Activated naive CD4-positive, alpha-beta T cell treated with anti-CD3 and anti-CD28 coated beads, Interleukin-2, amount 50 U/mL, for 24 hours (primary cell): Measurements from ENCODE around the gene ZNF362.

ENCODE experiments used
- H3K27ac Mint-ChIP-seq: one replicate; pipeline ENCODE4 v1.8.0; 2021; ENCODE audit warnings: mild to moderate bottlenecking, mixed read lengths
- H3K27me3 Mint-ChIP-seq: one replicate; pipeline ENCODE4 v1.8.0; 2021; ENCODE audit warnings: mixed read lengths
- H3K36me3 Mint-ChIP-seq: one replicate; pipeline ENCODE4 v1.8.0; 2021; ENCODE audit warnings: mixed read lengths
- H3K4me1 Mint-ChIP-seq: one replicate; pipeline ENCODE4 v1.8.0; 2021; ENCODE audit warnings: mixed read lengths
- H3K4me3 Mint-ChIP-seq: one replicate; pipeline ENCODE4 v1.8.0; 2021; ENCODE audit warnings: mild to moderate bottlenecking, mixed read lengths
- H3K9me3 Mint-ChIP-seq: one replicate; pipeline ENCODE4 v1.8.0; 2021; ENCODE audit warnings: mixed read lengths

ZNF362 gene

GRCh38 chr1:33344896-33345560, 88.7 kb downstream of the ZNF362 start:
- Mint-ChIP-seq H3K27me3 (no peaks in the 10 kb centered on the region), H3K4me1 (peaks cover 65% of the 10 kb centered on the region), H3K27ac (no peak overlapping the region), H3K36me3 (peaks cover 6% of the 10 kb centered on the region), H3K4me3 (no peak overlapping the region), H3K9me3 (no peaks in the 10 kb centered on the region)

GRCh38 chr1:33346533-33346926, 90.2 kb downstream of the ZNF362 start:
- H3K4me1 Mint-ChIP-seq = peaks cover 66% of the 10 kb centered on the region
- no peaks in the 10 kb centered on the region for H3K9me3 Mint-ChIP-seq
- H3K4me3 Mint-ChIP-seq = peak overlapping the region; percentile 88
- peak overlapping the region; percentile 86 for H3K27ac Mint-ChIP-seq
- peaks cover 8% of the 10 kb centered on the region for H3K36me3 Mint-ChIP-seq
- H3K27me3 Mint-ChIP-seq = no peaks in the 10 kb centered on the region

- H3K27me3 Mint-ChIP-seq = no peaks in the 10 kb centered on the region
- H3K4me3 Mint-ChIP-seq = peak overlapping the region; percentile 88
- no peaks in the 10 kb centered on the region for H3K9me3 Mint-ChIP-seq
- H3K27ac Mint-ChIP-seq = peak overlapping the region; percentile 86
- H3K36me3 Mint-ChIP-seq = peaks cover 8% of the 10 kb centered on the region
- H3K4me1 Mint-ChIP-seq = peaks cover 65% of the 10 kb centered on the region
Observed at GRCh38 chr1:33346927-33347649, 90.8 kb downstream of the ZNF362 start.

GRCh38 chr1:33347650-33347992, 91.3 kb downstream of the ZNF362 start:
- Mint-ChIP-seq H3K27me3 (no peaks in the 10 kb centered on the region), H3K9me3 (no peaks in the 10 kb centered on the region), H3K4me1 (peaks cover 60% of the 10 kb centered on the region), H3K36me3 (peaks cover 8% of the 10 kb centered on the region), H3K4me3 (peak overlapping the region; percentile 88), H3K27ac (no peak overlapping the region)

GRCh38 chr1:33348194-33348593, 91.9 kb downstream of the ZNF362 start:
- H3K9me3 Mint-ChIP-seq = no peaks in the 10 kb centered on the region
- H3K27ac Mint-ChIP-seq = peak overlapping the region; percentile 68
- H3K4me1 Mint-ChIP-seq = peaks cover 57% of the 10 kb centered on the region
- peaks cover 7% of the 10 kb centered on the region for H3K36me3 Mint-ChIP-seq
- peak overlapping the region; percentile 88 for H3K4me3 Mint-ChIP-seq
- no peaks in the 10 kb centered on the region for H3K27me3 Mint-ChIP-seq

- Mint-ChIP-seq H3K4me1 (peaks cover 54% of the 10 kb centered on the region), H3K36me3 (peaks cover 7% of the 10 kb centered on the region), H3K27me3 (no peaks in the 10 kb centered on the region), H3K4me3 (peak overlapping the region; percentile 88), H3K27ac (peak overlapping the region; percentile 68), H3K9me3 (no peaks in the 10 kb centered on the region)
Observed at GRCh38 chr1:33348676-33349080, 92.4 kb downstream of the ZNF362 start.

- H3K36me3 Mint-ChIP-seq = peaks cover 7% of the 10 kb centered on the region
- H3K9me3 Mint-ChIP-seq = no peaks in the 10 kb centered on the region
- H3K4me3 Mint-ChIP-seq = peak overlapping the region; percentile 88
- peak overlapping the region; percentile 68 for H3K27ac Mint-ChIP-seq
- no peaks in the 10 kb centered on the region for H3K27me3 Mint-ChIP-seq
- H3K4me1 Mint-ChIP-seq = peaks cover 49% of the 10 kb centered on the region
Observed at GRCh38 chr1:33349081-33349759, 92.9 kb downstream of the ZNF362 start.

GRCh38 chr1:33349778-33350610, 93.7 kb downstream of the ZNF362 start:
- Mint-ChIP-seq H3K36me3 (peaks cover 7% of the 10 kb centered on the region), H3K27ac (peak overlapping the region; percentile 76), H3K27me3 (no peaks in the 10 kb centered on the region), H3K4me1 (peaks cover 44% of the 10 kb centered on the region), H3K4me3 (peak overlapping the region; percentile 93), H3K9me3 (no peaks in the 10 kb centered on the region)
